Measurements from ENCODE around the gene EIF2S3B. TPM values are rescaled to one million over a fixed set of nuclear protein-coding genes. Genes with fewer than 3 reads are reported as not detected.
A peak's percentile ranks its signal among the peaks of the same experiment; 100 is the strongest.
"Not testable (repeated sequence)": the region's sequence is repeated elsewhere in the genome, so short reads cannot be mapped to it uniquely, and the experiment has no call there.

EIF2S3B gene
- total RNA-seq (2014; rRNA removed; shearing (Covaris generic)) = 0.29 and 0.36 TPM in 2 replicates

GRCh38 chr12:10505620-10506019 is at the start of gene EIF2S3B:
EIF2S3B (plus strand) TSS chr12:10505890; CDS start chr12:10505903, 13 bp downstream.
- no peak for DNase-seq (ENCODE audit: low read depth)

GRCh38 chr12:10456856-10457255 is 48.8 kb upstream of the EIF2S3B start:
- DNase-seq (ENCODE audit: low read depth) = no peak

GRCh38 chr12:10457760-10458159 is 47.9 kb upstream of the EIF2S3B start:
- no peak for DNase-seq (ENCODE audit: low read depth)

GRCh38 chr12:10466311-10466710 is 39.4 kb upstream of the EIF2S3B start:
- DNase-seq (ENCODE audit: low read depth) = no peak

- no peak for DNase-seq (ENCODE audit: low read depth)
Measured at GRCh38 chr12:10469701-10470100, 36.0 kb upstream of the EIF2S3B start.

- DNase-seq (ENCODE audit: low read depth) = not testable (repeated sequence)
Measured at GRCh38 chr12:10472808-10473207, 32.9 kb upstream of the EIF2S3B start.

- not testable (repeated sequence) for DNase-seq (ENCODE audit: low read depth)
Measured at GRCh38 chr12:10481901-10482300, 23.8 kb upstream of the EIF2S3B start.

GRCh38 chr12:10487328-10487727 is 18.4 kb upstream of the EIF2S3B start:
- not testable (repeated sequence) for DNase-seq (ENCODE audit: low read depth)

GRCh38 chr12:10491766-10492165 is 13.9 kb upstream of the EIF2S3B start:
- DNase-seq (ENCODE audit: low read depth) = no peak

GRCh38 chr12:10497602-10498001 is 8.1 kb upstream of the EIF2S3B start:
- no peak for DNase-seq (ENCODE audit: low read depth)

GRCh38 chr12:10498042-10498441 is 7.6 kb upstream of the EIF2S3B start:
- no peak for DNase-seq (ENCODE audit: low read depth)

GRCh38 chr12:10501030-10501429 is 4.7 kb upstream of the EIF2S3B start:
- peak; percentile 56 for DNase-seq (ENCODE audit: low read depth)

- DNase-seq (ENCODE audit: low read depth) = no peak
Measured at GRCh38 chr12:10503460-10503859, 2.2 kb upstream of the EIF2S3B start.

- no peak for DNase-seq (ENCODE audit: low read depth)
Measured at GRCh38 chr12:10511756-10512355, 6.2 kb downstream of the EIF2S3B start.

GRCh38 chr12:10512798-10513197 is 7.1 kb downstream of the EIF2S3B start:
- DNase-seq (ENCODE audit: low read depth) = no peak

GRCh38 chr12:10521555-10521954 is 15.9 kb downstream of the EIF2S3B start:
- DNase-seq (ENCODE audit: low read depth) = no peak

GRCh38 chr12:10528174-10528953 is 22.7 kb downstream of the EIF2S3B start:
- no peak for DNase-seq (ENCODE audit: low read depth)

- no peak for DNase-seq (ENCODE audit: low read depth)
Measured at GRCh38 chr12:10529603-10530002, 23.9 kb downstream of the EIF2S3B start.

- DNase-seq (ENCODE audit: low read depth) = no peak
Measured at GRCh38 chr12:10537721-10538120, 32.0 kb downstream of the EIF2S3B start.

GRCh38 chr12:10540776-10541205 is 35.1 kb downstream of the EIF2S3B start:
- DNase-seq (ENCODE audit: low read depth) = peak; percentile 26

GRCh38 chr12:10543499-10543898 is 37.8 kb downstream of the EIF2S3B start:
- DNase-seq (ENCODE audit: low read depth) = no peak

GRCh38 chr12:10551375-10551774 is 45.7 kb downstream of the EIF2S3B start:
- DNase-seq (ENCODE audit: low read depth) = no peak

- no peak for DNase-seq (ENCODE audit: low read depth)
Measured at GRCh38 chr12:10553148-10553547, 47.5 kb downstream of the EIF2S3B start.
